ENCODE results near the gene GRID1. TPM values are rescaled to one million over a fixed set of nuclear protein-coding genes. Genes with fewer than 3 reads are reported as not detected.

Gene GRID1
- total RNA-seq, 1 experiment from 2014 or later: not detected

DNA sequence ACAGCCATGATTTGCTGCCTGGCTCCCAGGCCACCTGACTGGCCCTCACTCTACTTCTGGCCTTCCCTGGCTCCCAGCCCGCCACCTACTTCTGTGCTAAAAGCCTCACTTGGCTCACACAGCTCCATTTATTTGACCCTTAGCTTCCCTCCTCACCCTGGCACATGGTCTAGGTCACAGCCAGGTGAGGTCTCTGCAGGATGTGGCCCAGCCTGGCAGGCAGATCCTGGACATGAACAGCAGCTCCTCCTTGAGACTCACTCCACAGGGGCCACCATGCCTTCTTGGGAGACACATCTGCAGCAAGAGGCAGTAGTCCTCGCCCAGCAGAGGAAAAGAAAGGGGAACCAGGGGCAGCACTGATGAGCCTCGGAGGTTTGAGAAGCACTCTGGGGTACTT is 64.6 kb downstream of the GRID1 start:
- Histone ChIP-seq H4K20me1 (ENCODE audit: insufficient read depth) (no peaks in the 10 kb centered on the region), H3K36me3 (ENCODE audit: low read depth) (no peaks in the 10 kb centered on the region), H3K27ac (no peak overlapping the region), H3F3A (ENCODE audit: insufficient read depth, low read depth) (no peaks in the 10 kb centered on the region), H3K27me3 (ENCODE audit: insufficient read depth, low read depth) (0 out of 2 replicates have a peak, but pooled peaks cover 4% of the 10 kb centered on the region), H3K9me2 (ENCODE audit: insufficient read depth) (no peaks in the 10 kb centered on the region), H2AFZ (no peak overlapping the region), H3K4me1 (replicated peaks; ENCODE audit: insufficient read depth) (no peaks in the 10 kb centered on the region), H3K4me2 (no peak overlapping the region), H3K4me3 (no peak overlapping the region), H3K9me3 (ENCODE audit: insufficient read depth, low read depth) (no peaks in the 10 kb centered on the region), H3K79me2 (ENCODE audit: low read depth) (no peaks in the 10 kb centered on the region)
- CTCF ChIA-PET: no interaction called here
- TF ChIP-seq EZH2 (IDR thresholded peaks at IDR 0.05; ENCODE audit: low read depth): no peak
- TF ChIP-seq, protein P1, sequence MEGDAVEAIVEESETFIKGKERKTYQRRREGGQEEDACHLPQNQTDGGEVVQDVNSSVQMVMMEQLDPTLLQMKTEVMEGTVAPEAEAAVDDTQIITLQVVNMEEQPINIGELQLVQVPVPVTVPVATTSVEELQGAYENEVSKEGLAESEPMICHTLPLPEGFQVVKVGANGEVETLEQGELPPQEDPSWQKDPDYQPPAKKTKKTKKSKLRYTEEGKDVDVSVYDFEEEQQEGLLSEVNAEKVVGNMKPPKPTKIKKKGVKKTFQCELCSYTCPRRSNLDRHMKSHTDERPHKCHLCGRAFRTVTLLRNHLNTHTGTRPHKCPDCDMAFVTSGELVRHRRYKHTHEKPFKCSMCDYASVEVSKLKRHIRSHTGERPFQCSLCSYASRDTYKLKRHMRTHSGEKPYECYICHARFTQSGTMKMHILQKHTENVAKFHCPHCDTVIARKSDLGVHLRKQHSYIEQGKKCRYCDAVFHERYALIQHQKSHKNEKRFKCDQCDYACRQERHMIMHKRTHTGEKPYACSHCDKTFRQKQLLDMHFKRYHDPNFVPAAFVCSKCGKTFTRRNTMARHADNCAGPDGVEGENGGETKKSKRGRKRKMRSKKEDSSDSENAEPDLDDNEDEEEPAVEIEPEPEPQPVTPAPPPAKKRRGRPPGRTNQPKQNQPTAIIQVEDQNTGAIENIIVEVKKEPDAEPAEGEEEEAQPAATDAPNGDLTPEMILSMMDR (conservative IDR thresholded peaks at IDR 0.05): no peak
- intact Hi-C loops (cut with micrococcal nuclease; ENCODE audit: unreplicated experiment): no loop called here
- BruUV-seq (replicated peaks): no TSS peak
- no peak for DNase-seq
- POLR2A ChIA-PET (ENCODE audit: unreplicated experiment): no interaction called here

DNA sequence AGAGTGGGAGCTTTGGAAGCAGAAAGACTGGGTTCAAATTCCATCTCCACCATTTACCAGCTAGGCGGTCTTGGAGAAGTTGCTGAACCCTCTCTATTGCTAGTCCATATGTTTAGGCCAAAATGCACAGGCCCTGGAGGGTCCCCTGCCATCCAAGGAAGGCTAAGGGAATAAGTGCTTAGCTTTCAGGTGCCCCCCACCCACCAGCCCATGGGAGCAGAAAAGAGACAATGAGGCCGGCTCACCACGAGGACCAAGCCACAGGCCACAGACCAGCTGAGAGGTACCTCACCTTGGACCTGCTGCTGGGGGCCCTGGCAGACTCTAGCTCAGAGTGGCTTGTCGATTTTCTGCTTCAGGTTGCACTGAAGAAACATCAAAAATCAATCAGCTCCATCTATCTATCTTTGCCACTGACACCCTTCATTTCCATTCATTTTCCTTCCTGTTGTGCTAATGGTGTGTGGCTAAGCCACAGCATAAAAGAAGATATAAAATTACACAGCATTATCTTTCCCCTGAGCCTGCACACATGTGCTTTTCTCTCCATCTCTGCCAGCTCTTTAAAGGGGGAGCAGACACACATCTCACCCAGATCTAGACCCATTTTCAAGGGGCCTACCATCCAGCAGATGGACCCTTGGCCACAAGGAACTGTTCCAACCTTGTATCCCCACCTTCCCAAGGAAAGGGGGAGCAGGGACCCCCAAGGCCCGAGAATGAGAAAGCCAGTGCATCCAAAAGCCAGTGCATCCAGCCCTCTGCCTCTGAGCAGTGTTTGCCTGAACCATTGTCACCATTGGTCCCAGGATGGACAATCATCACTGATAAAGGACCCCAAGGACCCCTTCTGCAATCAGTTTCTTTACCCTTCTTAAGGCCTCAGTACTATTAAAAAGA is 65.4 kb downstream of the GRID1 start:
- Histone ChIP-seq H3F3A (ENCODE audit: insufficient read depth, low read depth) (no peaks in the 10 kb centered on the region), H3K4me3 (no peak overlapping the region), H3K4me2 (no peak overlapping the region), H4K20me1 (ENCODE audit: insufficient read depth) (no peaks in the 10 kb centered on the region), H3K27me3 (ENCODE audit: insufficient read depth, low read depth) (peaks cover 4% of the 10 kb centered on the region; the same call in 1 of the 2 replicates), H3K9me2 (ENCODE audit: insufficient read depth) (no peaks in the 10 kb centered on the region), H3K4me1 (replicated peaks; ENCODE audit: insufficient read depth) (no peaks in the 10 kb centered on the region), H3K9me3 (ENCODE audit: insufficient read depth, low read depth) (no peaks in the 10 kb centered on the region), H3K27ac (no peak overlapping the region), H2AFZ (no peak overlapping the region), H3K79me2 (ENCODE audit: low read depth) (no peaks in the 10 kb centered on the region), H3K36me3 (ENCODE audit: low read depth) (no peaks in the 10 kb centered on the region)
- ChIA-PET CTCF (interaction anchor here (0.6 kb wide), 1 partner anchor 1976 kb away, joined by 7 read pairs; no protein-coding TSS in a partner anchor), POLR2A (ENCODE audit: unreplicated experiment) (no interaction called here)
- BruUV-seq (replicated peaks): no TSS peak
- no peak for DNase-seq
- intact Hi-C loops (cut with micrococcal nuclease; ENCODE audit: unreplicated experiment): no loop called here
- no peak for TF ChIP-seq EZH2 (IDR thresholded peaks at IDR 0.05; ENCODE audit: low read depth)

DNA sequence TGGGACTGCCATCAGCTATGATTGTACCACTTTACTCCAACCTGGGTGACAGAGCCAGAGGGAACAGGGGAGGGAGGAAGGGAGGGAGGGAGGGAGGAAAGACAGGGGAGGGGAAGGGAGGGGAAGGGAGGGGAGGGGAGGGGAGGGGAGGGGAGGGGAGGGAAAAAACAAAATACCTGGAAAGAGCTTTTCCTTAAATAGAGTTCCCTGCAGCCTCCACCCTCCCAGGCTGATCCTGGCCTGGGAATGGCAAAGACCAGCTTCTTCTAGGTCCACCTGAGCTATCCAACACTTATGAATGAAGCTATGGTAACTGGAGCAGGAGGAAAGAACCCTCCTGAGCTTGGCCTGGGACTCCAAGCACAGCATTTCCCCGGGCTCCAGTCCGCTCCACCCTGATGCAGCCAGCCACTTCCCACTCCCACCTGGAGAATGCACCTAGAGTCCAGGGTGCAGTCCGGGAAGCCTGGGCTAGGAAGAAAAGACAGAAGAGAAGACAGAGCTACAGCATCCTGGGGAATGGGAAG is 66.1 kb downstream of the GRID1 start:
- Histone ChIP-seq H3K4me2 (no peak overlapping the region), H3K9me2 (ENCODE audit: insufficient read depth) (no peaks in the 10 kb centered on the region), H3K36me3 (ENCODE audit: low read depth) (no peaks in the 10 kb centered on the region), H3K79me2 (ENCODE audit: low read depth) (no peaks in the 10 kb centered on the region), H4K20me1 (ENCODE audit: insufficient read depth) (no peaks in the 10 kb centered on the region), H3K27me3 (ENCODE audit: insufficient read depth, low read depth) (peaks cover 11% of the 10 kb centered on the region), H2AFZ (no peak overlapping the region), H3K4me3 (no peak overlapping the region), H3K9me3 (ENCODE audit: insufficient read depth, low read depth) (no peaks in the 10 kb centered on the region), H3F3A (ENCODE audit: insufficient read depth, low read depth) (no peaks in the 10 kb centered on the region), H3K27ac (no peak overlapping the region), H3K4me1 (replicated peaks; ENCODE audit: insufficient read depth) (no peaks in the 10 kb centered on the region)
- no TSS peak for BruUV-seq (replicated peaks)
- no peak for TF ChIP-seq EZH2 (IDR thresholded peaks at IDR 0.05; ENCODE audit: low read depth)
- TF ChIP-seq, protein P1 (conservative IDR thresholded peaks at IDR 0.05): no peak
- intact Hi-C loops (cut with micrococcal nuclease; ENCODE audit: unreplicated experiment): no loop called here
- no peak for DNase-seq
- ChIA-PET POLR2A (ENCODE audit: unreplicated experiment) (no interaction called here), CTCF (interaction anchor here (0.6 kb wide), 1 partner anchor 1975 kb away, joined by 7 read pairs; no protein-coding TSS in a partner anchor)
